Neutrophil (primary cell): Measurements from ENCODE around the gene FRK.

Experiments used
- H3K27ac ChIP-seq: fragments of 200-600 bp; sonication (generic); 2 replicates; pipeline ENCODE4 v1.5.1; 2016; ENCODE audit warnings: mild to moderate bottlenecking, moderate library complexity
- H3K27me3 ChIP-seq: fragments of 200-600 bp; sonication (generic); 2 replicates; pipeline ENCODE4 v1.6.0; 2016; ENCODE audit warnings: mild to moderate bottlenecking
- H3K36me3 ChIP-seq: fragments of 200-600 bp; sonication (generic); 2 replicates; pipeline ENCODE4 v1.5.1; 2017
- H3K4me1 ChIP-seq, 2 experiments: fragments of 200-600 bp in 1 of 2; sonication (generic) in 1 of 2; 1 replicate in 1 of 2; 2 replicates in 1 of 2; pipeline versions ENCODE4 v1.5.1 to v1.6.1; 2013 to 2016; ENCODE audit warnings: low read depth in 1 of 2, low read length in 1 of 2, mild to moderate bottlenecking in 1 of 2, moderate library complexity in 1 of 2; ENCODE audit not compliant: control insufficient read depth in 1 of 2, insufficient read depth in 1 of 2
- H3K4me3 ChIP-seq, 2 experiments: fragments of 200-600 bp in 1 of 2; sonication (generic) in 1 of 2; 1 replicate in 1 of 2; 2 replicates in 1 of 2; pipeline ENCODE4 v1.5.1; 2013 to 2016; ENCODE audit warnings: low read depth in 1 of 2, low read length in 1 of 2, mild to moderate bottlenecking in 1 of 2, moderate library complexity in 1 of 2
- H3K9me3 ChIP-seq: fragments of 200-600 bp; sonication (generic); 2 replicates; pipeline ENCODE4 v1.5.1; 2016
- TF ChIP-seq, protein P1 (sequence below): fragments of 200-600 bp; sonication (generic); IDR thresholded peaks from 2 replicates; pipeline ENCODE4 v1.5.1; 2016; ENCODE audit warnings: antibody characterized with exemption

Gene FRK

DNA sequence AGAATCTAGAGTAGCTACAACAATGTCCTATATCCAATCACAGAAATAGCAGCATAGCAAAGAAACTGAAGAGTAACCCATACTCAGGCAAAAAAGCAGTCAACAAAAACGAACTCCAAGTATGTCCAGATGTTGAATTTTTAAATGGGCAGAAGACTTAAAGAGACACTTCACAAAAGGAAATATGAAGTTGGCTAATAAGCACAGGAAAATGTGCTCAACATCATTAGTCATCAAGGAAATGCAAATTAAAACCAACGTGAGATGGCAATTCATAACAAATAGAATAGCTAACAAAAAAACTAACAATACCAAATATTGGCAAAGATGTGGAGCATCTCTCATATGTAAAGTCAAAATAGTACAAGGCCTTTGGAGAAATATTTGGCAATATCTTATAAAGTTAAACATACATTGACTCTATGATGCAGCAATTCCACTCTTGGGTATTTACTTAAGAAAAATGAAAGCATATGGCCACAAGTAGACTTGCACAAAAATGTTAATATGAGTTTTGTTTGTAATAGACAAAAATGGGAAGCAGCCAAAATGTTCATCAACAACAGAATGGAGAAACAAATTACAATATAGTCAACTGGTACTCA is 37.7 kb downstream of the FRK start:
- no peak overlapping the region for H3K27ac ChIP-seq
- peaks cover 4% of the 10 kb centered on the region for H3K27me3 ChIP-seq
- TF ChIP-seq, protein P1, sequence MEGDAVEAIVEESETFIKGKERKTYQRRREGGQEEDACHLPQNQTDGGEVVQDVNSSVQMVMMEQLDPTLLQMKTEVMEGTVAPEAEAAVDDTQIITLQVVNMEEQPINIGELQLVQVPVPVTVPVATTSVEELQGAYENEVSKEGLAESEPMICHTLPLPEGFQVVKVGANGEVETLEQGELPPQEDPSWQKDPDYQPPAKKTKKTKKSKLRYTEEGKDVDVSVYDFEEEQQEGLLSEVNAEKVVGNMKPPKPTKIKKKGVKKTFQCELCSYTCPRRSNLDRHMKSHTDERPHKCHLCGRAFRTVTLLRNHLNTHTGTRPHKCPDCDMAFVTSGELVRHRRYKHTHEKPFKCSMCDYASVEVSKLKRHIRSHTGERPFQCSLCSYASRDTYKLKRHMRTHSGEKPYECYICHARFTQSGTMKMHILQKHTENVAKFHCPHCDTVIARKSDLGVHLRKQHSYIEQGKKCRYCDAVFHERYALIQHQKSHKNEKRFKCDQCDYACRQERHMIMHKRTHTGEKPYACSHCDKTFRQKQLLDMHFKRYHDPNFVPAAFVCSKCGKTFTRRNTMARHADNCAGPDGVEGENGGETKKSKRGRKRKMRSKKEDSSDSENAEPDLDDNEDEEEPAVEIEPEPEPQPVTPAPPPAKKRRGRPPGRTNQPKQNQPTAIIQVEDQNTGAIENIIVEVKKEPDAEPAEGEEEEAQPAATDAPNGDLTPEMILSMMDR, result no peak
- H3K9me3 ChIP-seq, result no peaks in the 10 kb centered on the region
- H3K36me3 ChIP-seq, result no peaks in the 10 kb centered on the region
- H3K4me1 ChIP-seq, result no peaks in the 10 kb centered on the region
- no peak overlapping the region for H3K4me3 ChIP-seq

DNA sequence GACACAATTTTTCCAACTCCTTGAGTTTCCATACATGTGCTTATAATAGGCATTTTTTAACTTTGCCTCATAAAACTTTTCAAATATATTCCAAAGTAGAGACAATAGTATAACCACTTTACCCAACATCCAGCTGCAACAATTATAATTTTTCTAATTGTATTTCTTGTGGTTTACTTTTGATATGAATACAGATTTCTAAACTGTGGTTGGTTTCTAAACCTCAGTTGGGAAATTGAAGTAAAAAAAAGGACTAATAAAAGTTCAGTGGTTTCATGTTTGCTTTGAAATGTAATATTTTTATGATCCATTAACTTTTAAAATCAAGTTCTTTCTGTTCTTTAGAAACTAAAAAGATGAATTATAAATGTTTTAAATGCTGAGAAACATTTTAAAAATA is 40.0 kb downstream of the FRK start:
- Histone ChIP-seq H3K4me1 (no peaks in the 10 kb centered on the region), H3K9me3 (no peaks in the 10 kb centered on the region), H3K27ac (no peak overlapping the region), H3K36me3 (no peaks in the 10 kb centered on the region), H3K27me3 (peaks cover 4% of the 10 kb centered on the region), H3K4me3 (no peak overlapping the region)
- TF ChIP-seq, protein P1, result no peak

- Histone ChIP-seq H3K27me3 (peaks cover 4% of the 10 kb centered on the region), H3K4me1 (no peaks in the 10 kb centered on the region), H3K27ac (no peak overlapping the region), H3K36me3 (no peaks in the 10 kb centered on the region), H3K4me3 (no peak overlapping the region), H3K9me3 (no peaks in the 10 kb centered on the region)
- TF ChIP-seq, protein P1, result no peak
These were observed 41.3 kb downstream of the FRK start for GRCh38 chr6:116019428-116019827.

- TF ChIP-seq, protein P1, result no peak
- Histone ChIP-seq H3K27me3 (peaks cover 4% of the 10 kb centered on the region), H3K27ac (no peak overlapping the region), H3K36me3 (no peaks in the 10 kb centered on the region), H3K4me1 (no peaks in the 10 kb centered on the region), H3K9me3 (no peaks in the 10 kb centered on the region), H3K4me3 (no peak overlapping the region)
These were observed 41.7 kb downstream of the FRK start for GRCh38 chr6:116018976-116019375.

- H3K27me3 ChIP-seq, result peaks cover 4% of the 10 kb centered on the region
- no peak overlapping the region for H3K4me3 ChIP-seq
- no peaks in the 10 kb centered on the region for H3K4me1 ChIP-seq
- no peak overlapping the region for H3K27ac ChIP-seq
- TF ChIP-seq, protein P1, result no peak
- no peaks in the 10 kb centered on the region for H3K9me3 ChIP-seq
- no peaks in the 10 kb centered on the region for H3K36me3 ChIP-seq
These were observed 43.0 kb downstream of the FRK start for GRCh38 chr6:116017546-116018295.
